ENCODE results near the gene RFLNA.
A peak's percentile ranks its signal among the peaks of the same experiment; 100 is the strongest.

RFLNA gene

GRCh38 chr12:124338876-124339603 is 44.1 kb downstream of the RFLNA start:
- DNase-seq: no peak

- no peak for DNase-seq
Measured at GRCh38 chr12:124340080-124340900, 45.4 kb downstream of the RFLNA start.

- no peak for DNase-seq
Measured at GRCh38 chr12:124341645-124342069, 46.8 kb downstream of the RFLNA start.

GRCh38 chr12:124344022-124344421 is 49.1 kb downstream of the RFLNA start:
- no peak for DNase-seq

- no peak for DNase-seq
Measured at GRCh38 chr12:124344526-124344925, 49.6 kb downstream of the RFLNA start.

GRCh38 chr12:124345795-124346194 is 50.9 kb downstream of the RFLNA start:
- no peak for DNase-seq

- no peak for DNase-seq
Measured at GRCh38 chr12:124346425-124347168, 51.7 kb downstream of the RFLNA start.

GRCh38 chr12:124347335-124347734 is 52.4 kb downstream of the RFLNA start:
- no peak for DNase-seq

GRCh38 chr12:124347805-124348658 is 53.1 kb downstream of the RFLNA start:
- DNase-seq: peak; percentile 23

GRCh38 chr12:124348659-124349380 is 53.9 kb downstream of the RFLNA start:
- no peak for DNase-seq

GRCh38 chr12:124350491-124350890 is 55.6 kb downstream of the RFLNA start:
- DNase-seq: no peak

- no peak for DNase-seq
Measured at GRCh38 chr12:124351422-124351821, 56.5 kb downstream of the RFLNA start.

GRCh38 chr12:124352257-124352656 is 57.4 kb downstream of the RFLNA start:
- no peak for DNase-seq

GRCh38 chr12:124352839-124353238 is 57.9 kb downstream of the RFLNA start:
- no peak for DNase-seq

- DNase-seq: no peak
Measured at GRCh38 chr12:124354400-124354799, 59.5 kb downstream of the RFLNA start.

GRCh38 chr12:124356221-124356620 is 61.3 kb downstream of the RFLNA start:
- DNase-seq: no peak

GRCh38 chr12:124357616-124358015 is 62.7 kb downstream of the RFLNA start:
- no peak for DNase-seq

- no peak for DNase-seq
Measured at GRCh38 chr12:124358572-124358971, 63.7 kb downstream of the RFLNA start.

- no peak for DNase-seq
Measured at GRCh38 chr12:124359671-124360581, 65.0 kb downstream of the RFLNA start.

GRCh38 chr12:124361074-124361970 is 66.4 kb downstream of the RFLNA start:
- no peak for DNase-seq
